ENCODE measurements around the gene CPPED1.

Gene CPPED1

DNA sequence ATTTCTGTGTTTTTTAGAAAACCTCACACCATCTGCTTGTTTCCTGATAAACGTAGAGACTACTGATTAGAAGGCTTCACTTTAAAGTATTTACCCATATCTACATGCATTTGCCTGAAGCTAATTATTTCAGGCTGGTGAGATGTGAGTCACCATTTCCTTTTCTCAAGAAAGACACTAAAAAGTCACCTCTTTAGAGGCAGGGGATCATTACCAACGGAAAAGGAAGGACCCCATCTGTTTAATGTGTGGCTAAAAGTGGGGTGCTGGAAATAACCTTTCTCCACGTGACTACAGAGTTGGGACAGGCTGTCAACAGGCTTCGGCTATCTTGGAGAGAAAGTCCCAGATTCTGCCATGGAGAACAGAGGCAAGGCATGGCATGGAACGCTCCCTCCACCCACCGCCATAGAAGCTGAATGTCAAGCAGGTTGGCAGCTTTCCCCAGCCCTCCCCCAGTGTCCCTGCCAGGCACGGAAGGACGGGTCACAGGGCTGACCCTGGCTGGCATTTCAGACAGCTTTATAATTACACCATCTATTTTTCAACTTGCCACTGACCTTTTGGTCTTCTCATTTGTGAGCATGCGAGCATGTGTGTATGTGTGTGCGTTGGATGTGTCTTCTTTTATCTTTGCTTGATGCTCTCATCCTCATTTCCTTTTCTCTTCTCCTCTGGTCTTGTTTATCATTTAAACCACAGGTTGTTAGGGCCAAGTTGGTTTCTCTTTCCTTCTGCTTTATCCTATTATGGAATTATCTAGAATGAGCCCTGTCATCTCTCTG is 157.0 kb downstream of the CPPED1 start:
- DNase-seq (ENCODE audit: low read depth) = peak; percentile 6

- no peak for DNase-seq (ENCODE audit: low read depth)
Observed at GRCh38 chr16:12646098-12646489, 157.6 kb downstream of the CPPED1 start.

GRCh38 chr16:12643034-12643455 is 160.6 kb downstream of the CPPED1 start:
- DNase-seq (ENCODE audit: low read depth) = no peak

GRCh38 chr16:12639044-12639443 is 164.6 kb downstream of the CPPED1 start:
- no peak for DNase-seq (ENCODE audit: low read depth)

DNA sequence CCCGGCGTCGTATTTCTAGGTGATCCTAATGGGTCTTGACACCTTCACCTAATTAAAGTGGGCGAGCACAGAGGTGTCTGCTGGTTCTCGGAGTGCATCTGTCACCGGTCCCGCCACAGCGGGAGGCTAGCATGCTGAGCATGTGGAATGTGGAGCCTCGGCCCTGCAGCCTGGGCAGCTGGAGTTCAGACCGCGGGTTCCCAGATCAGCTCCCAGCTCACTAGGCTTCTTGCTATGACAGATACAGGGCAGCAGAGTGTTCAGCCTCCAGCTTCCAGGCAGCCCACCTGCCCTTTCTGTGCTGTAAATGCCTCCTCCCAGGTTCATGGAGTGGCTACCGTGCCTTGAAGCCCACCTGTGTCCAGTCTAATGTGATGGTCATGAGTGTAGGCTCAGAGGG is 166.7 kb downstream of the CPPED1 start:
- no peak for DNase-seq (ENCODE audit: low read depth)

- no peak for DNase-seq (ENCODE audit: low read depth)
Observed at GRCh38 chr16:12629271-12629670, 174.4 kb downstream of the CPPED1 start.

- DNase-seq (ENCODE audit: low read depth) = no peak
Observed at GRCh38 chr16:12628536-12628935, 175.2 kb downstream of the CPPED1 start.

GRCh38 chr16:12627394-12627793 is 176.3 kb downstream of the CPPED1 start:
- no peak for DNase-seq (ENCODE audit: low read depth)

DNA sequence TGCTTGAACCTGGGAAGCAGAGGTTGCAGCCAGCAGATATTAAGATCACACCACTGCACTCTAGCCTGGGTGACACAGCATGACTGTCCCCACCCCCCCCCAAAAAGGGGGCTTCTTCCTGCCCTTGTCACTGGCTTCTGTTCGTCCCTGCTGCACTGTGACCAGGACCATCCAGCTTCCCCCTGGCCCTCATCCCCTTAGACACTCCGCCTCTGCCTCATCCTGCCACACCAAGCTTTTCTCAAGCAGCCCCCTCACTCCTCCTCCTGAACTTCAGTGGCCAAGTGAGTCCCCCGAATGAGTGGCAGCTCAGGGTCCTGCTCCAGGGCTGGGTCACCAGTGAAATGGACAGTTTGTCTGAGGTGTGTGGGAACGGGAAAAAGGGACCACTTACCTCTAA is 177.3 kb downstream of the CPPED1 start:
- no peak for DNase-seq (ENCODE audit: low read depth)

GRCh38 chr16:12625716-12626115 is 178.0 kb downstream of the CPPED1 start:
- no peak for DNase-seq (ENCODE audit: low read depth)

- DNase-seq (ENCODE audit: low read depth) = no peak
Observed at GRCh38 chr16:12625068-12625467, 178.6 kb downstream of the CPPED1 start.

- DNase-seq (ENCODE audit: low read depth) = no peak
Observed at GRCh38 chr16:12620150-12620549, 183.5 kb downstream of the CPPED1 start.

DNA sequence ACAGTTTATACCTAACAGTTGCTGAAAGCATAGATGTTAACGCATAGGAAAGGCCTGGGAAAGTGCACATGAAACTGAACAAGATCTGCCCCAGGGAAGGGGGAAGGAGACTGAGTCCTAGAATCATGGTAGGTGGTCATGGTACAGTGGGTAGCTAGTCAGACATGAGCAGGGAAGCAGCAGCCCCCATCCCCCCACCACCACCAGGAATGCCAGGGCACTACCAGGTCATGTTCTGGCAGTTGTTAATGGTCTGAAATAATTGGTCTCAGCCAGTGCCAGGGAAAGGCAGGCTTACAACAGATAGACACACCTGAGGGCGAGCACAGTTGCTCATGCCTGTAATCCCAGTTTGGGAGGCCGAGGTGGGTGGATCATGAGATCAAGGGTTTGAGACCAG is 185.2 kb downstream of the CPPED1 start:
- DNase-seq (ENCODE audit: low read depth) = no peak

- DNase-seq (ENCODE audit: low read depth) = peak; percentile 36
Observed at GRCh38 chr16:12617401-12617819, 186.3 kb downstream of the CPPED1 start.

GRCh38 chr16:12614662-12615278 is 188.9 kb downstream of the CPPED1 start:
- no peak for DNase-seq (ENCODE audit: low read depth)

GRCh38 chr16:12613992-12614661 is 189.6 kb downstream of the CPPED1 start:
- DNase-seq (ENCODE audit: low read depth) = no peak

DNA sequence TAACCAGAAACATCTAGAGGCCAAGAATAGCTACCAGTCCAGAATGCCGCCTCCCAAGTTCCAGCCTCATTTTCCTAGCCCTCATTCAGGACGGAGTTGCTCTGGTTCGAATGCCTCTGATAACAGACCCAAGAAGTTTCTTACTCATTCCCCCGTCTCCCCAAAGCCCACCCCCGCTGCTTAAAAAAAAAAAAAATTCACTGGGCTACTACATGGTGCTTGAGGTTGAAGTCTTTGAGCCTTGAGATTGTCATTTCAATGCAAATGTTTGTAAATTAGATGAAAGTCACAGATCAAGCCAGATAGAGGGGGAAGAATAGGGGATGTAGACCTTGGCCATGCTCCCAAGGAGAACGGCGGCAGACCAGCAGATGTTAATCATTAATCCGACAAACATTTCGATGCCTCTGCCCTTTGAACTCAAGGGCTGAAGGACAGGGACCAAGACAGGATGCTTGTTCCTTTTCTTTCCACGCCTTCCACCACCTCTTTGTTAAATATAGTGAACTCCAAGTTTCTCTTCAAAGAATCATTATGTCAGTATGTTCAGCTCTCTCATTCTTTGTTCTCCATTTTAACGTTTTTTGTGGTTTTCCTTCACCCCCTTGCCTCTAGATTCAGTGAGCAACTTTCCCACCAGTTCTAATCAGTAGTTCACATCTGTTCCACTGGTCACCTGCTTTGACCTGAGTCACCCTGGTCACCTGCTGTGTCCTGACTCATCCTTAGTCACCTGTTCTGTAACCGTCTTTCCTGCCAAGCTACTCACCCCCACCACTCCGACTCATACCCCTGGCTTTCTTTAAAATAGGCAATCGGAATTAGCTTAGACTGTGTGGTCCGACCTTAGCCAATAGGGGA is 190.3 kb downstream of the CPPED1 start:
- DNase-seq (ENCODE audit: low read depth) = peak; percentile 55

- no peak for DNase-seq (ENCODE audit: low read depth)
Observed at GRCh38 chr16:12612598-12613101, 191.0 kb downstream of the CPPED1 start.

GRCh38 chr16:12611916-12612597 is 191.6 kb downstream of the CPPED1 start:
- DNase-seq (ENCODE audit: low read depth) = no peak

GRCh38 chr16:12611006-12611477 is 192.6 kb downstream of the CPPED1 start:
- no peak for DNase-seq (ENCODE audit: low read depth)
